T-helper 2 cell (primary cell): ENCODE results near the gene KCNE4.

Source experiments
- DNase-seq, 5 experiments: peaks; one replicate each; pipeline versions ENCODE4 v3.0.0 to v3.0.0-alpha.2; 2012 to 2022

Gene KCNE4

GRCh38 chr2:223041527-223042109 lies 10.4 kb upstream of the KCNE4 start:
- DNase-seq: no peak

- no peak for DNase-seq
Measured at GRCh38 chr2:223042284-223042683, 9.7 kb upstream of the KCNE4 start.

GRCh38 chr2:223042704-223043118 lies 9.3 kb upstream of the KCNE4 start:
- no peak for DNase-seq

- DNase-seq: no peak
Measured at GRCh38 chr2:223043164-223043941, 8.6 kb upstream of the KCNE4 start.

GRCh38 chr2:223044092-223044836 lies 7.7 kb upstream of the KCNE4 start:
- no peak for DNase-seq

GRCh38 chr2:223044916-223045700 lies 6.9 kb upstream of the KCNE4 start:
- DNase-seq: no peak

GRCh38 chr2:223046470-223047040 lies 5.4 kb upstream of the KCNE4 start:
- no peak for DNase-seq

GRCh38 chr2:223047260-223047761 lies 4.7 kb upstream of the KCNE4 start:
- no peak for DNase-seq

GRCh38 chr2:223048519-223048918 lies 3.5 kb upstream of the KCNE4 start:
- no peak for DNase-seq

- no peak for DNase-seq
Measured at GRCh38 chr2:223049356-223049755, 2.6 kb upstream of the KCNE4 start.

GRCh38 chr2:223050188-223050587 lies 1.8 kb upstream of the KCNE4 start:
- no peak for DNase-seq

GRCh38 chr2:223050900-223051504 lies 988 bp upstream of the KCNE4 start:
- no peak for DNase-seq

GRCh38 chr2:223052548-223053483 lies 826 bp downstream of the KCNE4 start:
- no peak for DNase-seq

- no peak for DNase-seq
Measured at GRCh38 chr2:223053484-223054192, 1.6 kb downstream of the KCNE4 start.

- DNase-seq: no peak
Measured at GRCh38 chr2:223054193-223054781, 2.3 kb downstream of the KCNE4 start.

GRCh38 chr2:223055140-223055539 lies 3.1 kb downstream of the KCNE4 start:
- DNase-seq: no peak

GRCh38 chr2:223055836-223056235 lies 3.8 kb downstream of the KCNE4 start:
- no peak for DNase-seq

- DNase-seq: no peak
Measured at GRCh38 chr2:223056701-223057418, 4.9 kb downstream of the KCNE4 start.

GRCh38 chr2:223057569-223057968 lies 5.6 kb downstream of the KCNE4 start:
- no peak for DNase-seq
